GM13977 (cell line): ENCODE data around the gene CALHM2.

Source experiments
- DNase-seq: peaks from one replicate; pipeline ENCODE4 v3.0.0; 2012; ENCODE audit warnings: low spot score
- CTCF ChIP-seq: IDR thresholded peaks from 2 replicates; pipeline ENCODE4 v1.5.1; 2012; ENCODE audit warnings: mild to moderate bottlenecking, control low read depth; ENCODE audit not compliant: insufficient read depth; ENCODE audit errors: extremely low read depth, missing control alignments
- in situ Hi-C: fragments of 300-500 bp; cut with MboI; formaldehyde crosslinking; loops from one replicate; pipeline ENCODE4 v1.12.0; 2022; ENCODE audit warnings: low sequenced_read_pairs, low pct_unique_long_range_greater_than_20kb, mixed read lengths, inconsistent platforms; ENCODE audit not compliant: unreplicated experiment

The CALHM2 gene

GRCh38 chr10:103476046-103476768 is 24.0 kb upstream of the CALHM2 start:
- in situ Hi-C loops, result loop anchor here (5.0 to 25.0 kb wide), 2 partner anchors 64 to 639 kb away; partner anchors contain the start of gene CYP17A1
- TF ChIP-seq CTCF, result peak; percentile 63
- no peak for DNase-seq

DNA sequence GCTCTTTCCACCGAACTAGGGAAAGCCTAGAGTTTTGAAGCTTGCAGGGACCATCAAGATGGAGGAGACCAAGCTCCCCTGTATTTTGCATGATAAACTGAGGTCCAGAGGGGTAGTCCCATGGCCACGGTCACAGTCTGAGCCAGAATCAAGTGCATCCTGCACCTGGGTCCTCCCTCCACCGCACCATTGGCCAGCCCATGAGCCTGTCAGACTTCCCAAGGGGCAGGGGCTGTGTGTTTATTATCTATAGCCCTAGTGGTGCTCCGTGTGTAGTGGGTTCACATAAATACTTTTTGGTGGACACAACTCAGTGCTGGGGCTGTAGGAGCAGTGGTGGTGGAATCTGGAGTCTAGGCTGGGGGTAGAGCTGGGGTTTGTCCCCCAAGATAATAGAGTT is 23.3 kb upstream of the CALHM2 start:
- no peak for TF ChIP-seq CTCF
- in situ Hi-C loops, result loop anchor here (5.0 to 25.0 kb wide), 2 partner anchors 63 to 638 kb away; partner anchors contain the start of gene CYP17A1

DNA sequence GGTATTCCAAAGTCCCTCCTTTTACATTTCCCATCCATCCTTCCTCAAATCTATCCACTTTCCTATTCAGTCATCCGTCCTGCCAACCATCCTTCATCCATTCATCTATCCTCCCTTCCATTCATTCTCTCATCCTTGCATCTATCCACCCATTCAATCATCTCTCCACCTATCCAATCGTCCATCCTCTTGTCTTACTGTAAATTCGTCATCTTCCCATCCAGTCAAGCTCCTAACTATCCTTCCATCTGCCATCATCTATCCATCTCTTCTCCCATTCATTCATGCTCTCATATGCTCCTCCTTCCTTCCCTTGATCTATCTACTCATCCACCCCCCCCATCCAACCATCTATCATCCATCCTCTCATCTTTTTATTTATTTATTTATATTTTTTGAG is 21.9 kb upstream of the CALHM2 start:
- in situ Hi-C loops, result no loop called here
- DNase-seq, result no peak
- TF ChIP-seq CTCF, result no peak

More for the DNA sequence above, 23.3 kb upstream of the CALHM2 start:
- DNase-seq, result no peak

GRCh38 chr10:103473261-103473671 is 21.1 kb upstream of the CALHM2 start:
- no peak for DNase-seq
- in situ Hi-C loops, result no loop called here
- no peak for TF ChIP-seq CTCF

DNA sequence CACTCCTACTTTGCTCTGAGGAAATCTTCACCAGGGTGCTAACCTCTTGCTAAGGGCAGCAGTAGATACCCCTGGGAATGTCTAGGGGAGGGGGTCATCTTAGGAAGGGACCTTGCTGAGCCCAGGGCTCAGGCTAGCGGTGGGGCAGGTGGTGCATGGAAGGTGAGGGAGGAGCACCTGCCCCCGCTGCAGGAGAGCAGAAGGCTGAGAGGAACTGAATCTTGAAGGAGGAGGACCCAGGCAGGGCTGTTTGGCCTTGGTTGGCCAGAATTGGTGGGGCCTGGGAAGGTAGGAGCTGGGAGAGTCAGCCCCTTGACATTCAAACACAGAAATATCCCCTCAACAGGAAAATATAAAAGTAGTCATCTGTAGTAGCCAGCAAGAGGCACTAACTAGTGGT is 19.8 kb upstream of the CALHM2 start:
- DNase-seq, result peak; percentile 72
- in situ Hi-C loops, result no loop called here
- no peak for TF ChIP-seq CTCF

DNA sequence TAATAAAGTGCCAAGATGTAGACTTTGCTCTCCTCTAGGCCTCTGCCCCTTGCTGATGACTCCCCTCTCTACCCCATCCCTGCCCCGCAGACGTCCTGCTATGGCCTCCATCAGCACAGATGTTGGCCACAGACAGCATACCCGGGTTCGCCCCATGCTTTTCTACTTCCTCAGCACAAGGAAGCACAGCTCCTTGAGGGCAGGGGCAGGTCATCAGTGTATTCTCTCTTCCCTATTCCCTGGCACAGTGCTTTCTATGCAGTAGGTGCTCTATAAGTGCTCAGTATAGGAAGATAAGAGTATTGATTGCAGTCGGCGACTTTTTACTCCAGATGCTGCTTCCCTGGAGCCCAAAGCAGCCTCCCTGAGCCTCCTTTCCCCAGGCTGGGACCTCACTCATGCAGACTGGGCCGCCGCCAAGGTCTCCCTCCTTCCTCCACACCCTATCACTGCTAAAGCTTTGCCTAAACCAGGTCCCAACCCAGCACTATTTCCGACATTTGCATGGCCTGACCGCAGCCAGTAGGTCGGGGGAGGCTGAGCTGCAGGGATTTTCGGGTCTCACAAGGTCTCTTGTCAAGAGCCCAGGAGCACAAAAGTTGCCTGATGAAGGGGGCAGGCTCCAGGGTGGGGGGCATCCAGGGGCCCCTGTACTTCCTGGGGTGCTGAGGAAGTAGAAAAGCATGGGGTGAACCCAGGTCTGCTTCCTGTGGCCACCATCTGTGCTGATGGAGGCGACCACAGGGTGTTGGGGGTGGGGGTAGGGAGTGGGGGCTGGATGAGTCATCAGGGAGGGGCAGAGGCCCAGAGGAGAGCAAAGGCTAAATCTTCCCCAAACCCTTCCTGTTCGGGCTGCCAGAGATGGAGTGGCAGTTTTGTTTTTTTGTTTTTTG is 18.8 kb upstream of the CALHM2 start:
- DNase-seq, result peak; percentile 89
- in situ Hi-C loops, result no loop called here
- TF ChIP-seq CTCF, result no peak
